Osteocyte (in vitro differentiated cells): ENCODE results near the gene CHGA. TPM values are rescaled to one million over a fixed set of nuclear protein-coding genes. Genes with fewer than 3 reads are reported as not detected.

Source experiments
- DNase-seq: peaks from one replicate; pipeline ENCODE4 v3.0.0; 2021; ENCODE audit warnings: mixed read lengths; ENCODE audit not compliant: unreplicated experiment; ENCODE audit errors: extremely low spot score
- H3K27ac Mint-ChIP-seq: one replicate; pipeline ENCODE4 v1.8.0; 2021; ENCODE audit warnings: mild to moderate bottlenecking, mixed read lengths; ENCODE audit not compliant: unreplicated experiment
- H3K27me3 Mint-ChIP-seq: one replicate; pipeline ENCODE4 v1.8.0; 2021; ENCODE audit warnings: mixed read lengths; ENCODE audit not compliant: unreplicated experiment
- H3K36me3 Mint-ChIP-seq: one replicate; pipeline ENCODE4 v1.8.0; 2021; ENCODE audit warnings: mixed read lengths; ENCODE audit not compliant: unreplicated experiment
- H3K4me1 Mint-ChIP-seq: one replicate; pipeline ENCODE4 v1.8.0; 2021; ENCODE audit warnings: mixed read lengths; ENCODE audit not compliant: unreplicated experiment
- H3K4me3 Mint-ChIP-seq: one replicate; pipeline ENCODE4 v1.8.0; 2021; ENCODE audit warnings: mild to moderate bottlenecking, moderate library complexity, mixed read lengths; ENCODE audit not compliant: unreplicated experiment
- H3K9me3 Mint-ChIP-seq: one replicate; pipeline ENCODE4 v1.8.0; 2021; ENCODE audit warnings: mixed read lengths; ENCODE audit not compliant: unreplicated experiment
- total RNA-seq: library from RNA; stranded (reverse); gene quantifications from 2 replicates; pipeline ENCODE4 v1.2.1, GENCODE V29; 2021
- TF ChIP-seq, protein P1 (sequence below): fragments of 200-600 bp; sonication (generic); IDR thresholded peaks from 2 replicates; pipeline ENCODE4 v1.5.0; 2021; ENCODE audit warnings: antibody characterized with exemption, mild to moderate bottlenecking, moderate library complexity

CHGA gene
- total RNA-seq, 1 donor from 2014 or later = 0.27 TPM

DNA sequence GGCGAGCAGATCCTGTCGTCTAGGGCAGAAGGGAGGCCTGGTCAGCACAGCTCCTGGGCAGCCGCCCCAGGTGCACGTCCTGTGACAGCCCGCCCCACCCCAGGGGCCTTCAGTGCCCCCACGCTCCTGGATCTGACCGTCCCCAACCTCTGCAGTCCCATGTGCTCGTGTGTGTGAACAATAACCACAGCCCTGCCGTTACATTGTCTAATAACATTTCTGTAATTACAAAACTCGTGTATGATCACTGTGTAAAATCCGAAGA is 39.8 kb downstream of the CHGA start:
- H3K27ac Mint-ChIP-seq = no peak overlapping the region
- no peaks in the 10 kb centered on the region for H3K27me3 Mint-ChIP-seq
- H3K36me3 Mint-ChIP-seq = peaks cover 6% of the 10 kb centered on the region
- DNase-seq = no peak
- TF ChIP-seq, protein P1, sequence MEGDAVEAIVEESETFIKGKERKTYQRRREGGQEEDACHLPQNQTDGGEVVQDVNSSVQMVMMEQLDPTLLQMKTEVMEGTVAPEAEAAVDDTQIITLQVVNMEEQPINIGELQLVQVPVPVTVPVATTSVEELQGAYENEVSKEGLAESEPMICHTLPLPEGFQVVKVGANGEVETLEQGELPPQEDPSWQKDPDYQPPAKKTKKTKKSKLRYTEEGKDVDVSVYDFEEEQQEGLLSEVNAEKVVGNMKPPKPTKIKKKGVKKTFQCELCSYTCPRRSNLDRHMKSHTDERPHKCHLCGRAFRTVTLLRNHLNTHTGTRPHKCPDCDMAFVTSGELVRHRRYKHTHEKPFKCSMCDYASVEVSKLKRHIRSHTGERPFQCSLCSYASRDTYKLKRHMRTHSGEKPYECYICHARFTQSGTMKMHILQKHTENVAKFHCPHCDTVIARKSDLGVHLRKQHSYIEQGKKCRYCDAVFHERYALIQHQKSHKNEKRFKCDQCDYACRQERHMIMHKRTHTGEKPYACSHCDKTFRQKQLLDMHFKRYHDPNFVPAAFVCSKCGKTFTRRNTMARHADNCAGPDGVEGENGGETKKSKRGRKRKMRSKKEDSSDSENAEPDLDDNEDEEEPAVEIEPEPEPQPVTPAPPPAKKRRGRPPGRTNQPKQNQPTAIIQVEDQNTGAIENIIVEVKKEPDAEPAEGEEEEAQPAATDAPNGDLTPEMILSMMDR = no peak
- peaks cover 6% of the 10 kb centered on the region for H3K9me3 Mint-ChIP-seq
- H3K4me3 Mint-ChIP-seq = no peak overlapping the region
- peaks cover 10% of the 10 kb centered on the region for H3K4me1 Mint-ChIP-seq

DNA sequence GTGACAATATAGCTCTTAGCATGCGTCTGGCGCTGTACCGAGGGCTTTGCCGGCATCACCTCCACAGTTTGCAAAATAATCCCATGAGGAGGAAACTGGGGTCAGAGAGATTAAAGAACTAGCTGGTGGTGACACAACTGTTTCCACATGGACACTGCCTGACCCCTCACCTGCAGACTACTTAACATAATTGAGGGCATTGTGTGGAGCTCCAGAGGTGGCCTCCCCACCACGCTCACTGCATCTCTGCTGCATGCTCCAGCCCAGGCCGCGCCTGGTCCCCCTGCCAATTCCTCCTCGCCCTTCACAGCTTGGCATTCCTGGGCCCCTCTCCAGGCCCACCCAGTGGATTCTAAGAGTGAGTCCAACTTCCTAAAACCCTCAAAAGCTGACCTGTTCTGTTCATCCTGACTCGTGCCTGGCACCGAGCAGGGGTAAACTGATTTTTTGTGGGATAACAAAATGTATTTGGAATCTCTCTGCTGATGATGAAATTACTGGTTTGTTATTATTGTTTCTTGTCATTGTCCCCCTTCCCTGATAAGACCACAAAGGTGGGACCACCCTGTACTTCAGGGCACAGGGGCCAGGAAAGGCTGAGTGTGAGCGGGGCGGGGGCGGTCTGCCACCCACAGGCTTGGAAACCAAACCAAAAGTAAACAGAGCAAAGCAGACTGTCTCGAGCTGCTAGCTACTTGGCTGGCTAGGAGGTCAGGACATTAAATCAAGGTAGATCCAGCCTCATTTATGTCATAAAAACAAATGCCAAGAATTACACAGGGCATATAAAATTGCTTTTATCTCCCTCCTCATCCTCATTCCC is 40.6 kb downstream of the CHGA start:
- no peaks in the 10 kb centered on the region for H3K36me3 Mint-ChIP-seq
- H3K27me3 Mint-ChIP-seq = no peaks in the 10 kb centered on the region
- H3K4me1 Mint-ChIP-seq = peaks cover 10% of the 10 kb centered on the region
- TF ChIP-seq, protein P1 = no peak
- no peak overlapping the region for H3K27ac Mint-ChIP-seq
- no peak for DNase-seq
- H3K4me3 Mint-ChIP-seq = no peak overlapping the region
- peaks cover 6% of the 10 kb centered on the region for H3K9me3 Mint-ChIP-seq

DNA sequence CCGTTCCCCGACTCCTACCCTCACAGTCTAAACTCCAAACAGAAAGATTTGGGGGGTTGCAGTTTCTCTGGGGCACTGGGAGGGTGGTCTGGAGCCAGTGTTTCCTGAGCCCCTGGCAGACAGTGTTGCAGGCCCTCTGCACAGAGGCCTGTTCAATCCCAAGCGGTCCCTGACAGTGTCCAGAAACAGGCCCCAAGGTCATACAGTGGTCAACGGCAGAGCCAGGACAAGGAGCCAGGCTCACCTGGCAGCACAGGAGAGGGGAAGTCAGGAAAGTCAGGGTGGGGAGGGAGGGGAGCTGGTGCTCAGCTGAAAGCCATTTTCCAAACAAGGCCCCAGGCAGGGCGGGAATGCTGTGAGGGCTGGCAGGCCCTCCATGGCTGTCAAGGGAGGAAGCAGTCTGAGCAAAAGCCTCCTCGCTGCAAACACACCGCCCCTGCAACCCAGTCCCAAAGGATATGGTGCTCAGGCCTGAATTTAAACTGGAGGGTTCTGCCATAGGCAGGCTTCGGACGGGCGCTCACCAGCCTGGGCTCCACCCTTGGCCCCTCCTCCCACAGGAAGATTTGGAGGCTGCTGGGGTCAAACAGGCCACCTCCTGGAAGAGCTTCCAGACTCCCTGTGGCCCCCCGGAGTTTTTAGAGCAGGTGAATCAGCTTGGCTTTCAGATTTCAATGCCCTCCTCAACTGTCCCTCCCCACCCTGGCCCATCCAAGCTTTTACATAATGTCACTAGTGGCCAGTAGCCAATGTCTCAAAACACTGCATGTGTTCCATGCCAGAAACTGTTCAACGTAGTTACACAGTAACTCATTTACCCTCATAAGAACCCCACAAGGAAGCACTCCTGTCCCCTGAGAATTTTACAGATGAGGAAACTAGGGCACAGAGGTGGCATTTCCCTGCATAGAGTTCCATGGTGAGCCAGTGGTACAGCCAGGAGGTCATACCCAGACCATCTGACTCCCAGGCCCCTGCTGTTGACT is 41.5 kb downstream of the CHGA start:
- Mint-ChIP-seq H3K4me3 (no peak overlapping the region), H3K9me3 (peaks cover 6% of the 10 kb centered on the region), H3K4me1 (peaks cover 10% of the 10 kb centered on the region), H3K27ac (no peak overlapping the region), H3K36me3 (no peaks in the 10 kb centered on the region), H3K27me3 (no peaks in the 10 kb centered on the region)
- DNase-seq = no peak
- TF ChIP-seq, protein P1 = no peak

DNA sequence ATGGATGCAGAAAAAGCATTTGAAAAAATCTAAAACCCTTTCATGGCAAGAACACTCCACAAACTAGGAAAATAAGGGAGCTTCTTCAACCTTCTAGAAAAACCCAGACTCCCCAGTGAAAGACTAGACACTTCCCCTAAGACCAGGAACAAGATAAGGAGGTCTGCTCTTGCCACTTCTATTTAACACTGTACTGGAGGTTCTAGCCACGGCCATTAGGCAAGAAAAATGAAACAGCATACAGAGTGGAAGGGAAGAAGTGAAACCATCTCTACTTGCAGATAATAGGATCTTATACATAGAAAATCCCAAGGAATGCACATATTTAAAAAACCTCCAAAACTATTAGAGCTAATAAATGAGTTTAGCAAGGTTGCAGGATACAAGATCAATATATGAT is 42.3 kb downstream of the CHGA start:
- no peak overlapping the region for H3K27ac Mint-ChIP-seq
- DNase-seq = no peak
- TF ChIP-seq, protein P1 = no peak
- H3K4me3 Mint-ChIP-seq = no peak overlapping the region
- peaks cover 6% of the 10 kb centered on the region for H3K9me3 Mint-ChIP-seq
- H3K36me3 Mint-ChIP-seq = no peaks in the 10 kb centered on the region
- peaks cover 10% of the 10 kb centered on the region for H3K4me1 Mint-ChIP-seq
- no peaks in the 10 kb centered on the region for H3K27me3 Mint-ChIP-seq
